ENCODE results near the gene LRRC37B.
"Not testable (repeated sequence)": the region's sequence is repeated elsewhere in the genome, so short reads cannot be mapped to it uniquely, and the experiment has no call there.

Gene LRRC37B

GRCh38 chr17:32033223-32033622 is 26.0 kb downstream of the LRRC37B start:
- TF ChIP-seq, protein P1, sequence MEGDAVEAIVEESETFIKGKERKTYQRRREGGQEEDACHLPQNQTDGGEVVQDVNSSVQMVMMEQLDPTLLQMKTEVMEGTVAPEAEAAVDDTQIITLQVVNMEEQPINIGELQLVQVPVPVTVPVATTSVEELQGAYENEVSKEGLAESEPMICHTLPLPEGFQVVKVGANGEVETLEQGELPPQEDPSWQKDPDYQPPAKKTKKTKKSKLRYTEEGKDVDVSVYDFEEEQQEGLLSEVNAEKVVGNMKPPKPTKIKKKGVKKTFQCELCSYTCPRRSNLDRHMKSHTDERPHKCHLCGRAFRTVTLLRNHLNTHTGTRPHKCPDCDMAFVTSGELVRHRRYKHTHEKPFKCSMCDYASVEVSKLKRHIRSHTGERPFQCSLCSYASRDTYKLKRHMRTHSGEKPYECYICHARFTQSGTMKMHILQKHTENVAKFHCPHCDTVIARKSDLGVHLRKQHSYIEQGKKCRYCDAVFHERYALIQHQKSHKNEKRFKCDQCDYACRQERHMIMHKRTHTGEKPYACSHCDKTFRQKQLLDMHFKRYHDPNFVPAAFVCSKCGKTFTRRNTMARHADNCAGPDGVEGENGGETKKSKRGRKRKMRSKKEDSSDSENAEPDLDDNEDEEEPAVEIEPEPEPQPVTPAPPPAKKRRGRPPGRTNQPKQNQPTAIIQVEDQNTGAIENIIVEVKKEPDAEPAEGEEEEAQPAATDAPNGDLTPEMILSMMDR (IDR thresholded peaks at IDR 0.05; ENCODE audit: low read depth, low read length, missing control alignments): no peak
- H3K4me3 ChIP-seq (ENCODE audit: low read depth, low read length): no peak overlapping the region
- no peak for DNase-seq (ENCODE audit: low read depth)

DNA sequence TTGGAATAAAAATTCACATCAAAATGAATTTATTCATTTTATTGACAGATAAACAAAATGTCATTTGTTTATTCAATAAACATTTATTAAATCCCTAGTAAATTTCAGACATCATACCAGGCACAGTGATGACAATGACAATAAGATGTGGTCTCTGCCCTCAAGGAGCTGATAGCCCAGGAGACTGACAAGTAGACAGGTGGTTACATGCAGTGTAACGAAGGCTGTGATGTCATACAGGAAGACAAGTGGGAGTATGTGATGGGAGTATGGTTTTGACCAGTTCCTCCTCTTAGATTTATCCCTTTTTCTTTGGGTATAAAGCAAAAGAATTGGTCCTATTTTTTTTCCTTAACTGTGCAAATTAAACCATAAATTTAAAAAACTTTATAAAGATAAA is 26.6 kb downstream of the LRRC37B start:
- H3K4me3 ChIP-seq (ENCODE audit: low read depth, low read length); DNase-seq (ENCODE audit: low read depth): not testable (repeated sequence)

GRCh38 chr17:32040246-32040645 is 33.1 kb downstream of the LRRC37B start:
- not testable (repeated sequence) for DNase-seq (ENCODE audit: low read depth); H3K4me3 ChIP-seq (ENCODE audit: low read depth, low read length)

- DNase-seq (ENCODE audit: low read depth); H3K4me3 ChIP-seq (ENCODE audit: low read depth, low read length): not testable (repeated sequence)
These were observed 34.2 kb downstream of the LRRC37B start for GRCh38 chr17:32041306-32041875.

GRCh38 chr17:32042266-32042665 is 35.1 kb downstream of the LRRC37B start:
- H3K4me3 ChIP-seq (ENCODE audit: low read depth, low read length); DNase-seq (ENCODE audit: low read depth): not testable (repeated sequence)

DNA sequence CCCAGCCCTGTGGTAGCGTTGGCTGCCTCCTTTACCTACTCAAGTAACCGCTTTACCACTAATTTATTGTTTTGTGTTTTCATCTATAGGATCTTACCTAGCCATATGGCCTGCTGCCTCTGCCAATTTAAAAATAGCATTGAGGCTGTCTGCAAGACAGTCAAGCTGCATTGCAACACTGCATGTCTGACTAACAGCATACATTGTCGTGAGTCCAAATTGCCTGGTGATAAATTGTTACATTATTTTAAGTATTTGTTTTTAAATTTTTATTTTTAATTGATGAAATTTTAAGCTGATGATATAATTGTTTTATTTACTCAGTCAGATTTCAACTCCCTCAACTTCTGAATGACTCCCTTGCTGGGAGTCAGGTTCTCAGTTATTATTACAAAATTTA is 38.4 kb downstream of the LRRC37B start:
- not testable (repeated sequence) for H3K4me3 ChIP-seq (ENCODE audit: low read depth, low read length); DNase-seq (ENCODE audit: low read depth)

DNA sequence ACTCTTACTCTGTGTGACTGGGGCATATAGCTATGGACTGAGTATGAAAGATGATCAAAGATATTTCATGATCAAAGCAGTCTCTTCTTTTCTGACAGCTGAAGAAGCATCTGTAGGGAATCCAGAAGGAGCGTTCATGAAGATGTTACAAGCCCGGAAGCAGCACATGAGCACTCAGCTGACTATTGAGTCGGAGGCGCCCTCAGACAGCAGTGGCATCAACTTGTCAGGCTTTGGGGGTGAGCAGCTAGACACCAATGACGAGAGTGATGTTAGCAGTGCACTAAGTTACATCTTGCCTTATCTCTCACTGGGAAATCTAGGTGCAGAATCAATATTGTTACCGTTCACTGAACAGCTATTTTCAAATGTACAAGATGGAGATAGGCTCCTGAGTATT is 40.5 kb downstream of the LRRC37B start:
- H3K4me3 ChIP-seq (ENCODE audit: low read depth, low read length); DNase-seq (ENCODE audit: low read depth): not testable (repeated sequence)

DNA sequence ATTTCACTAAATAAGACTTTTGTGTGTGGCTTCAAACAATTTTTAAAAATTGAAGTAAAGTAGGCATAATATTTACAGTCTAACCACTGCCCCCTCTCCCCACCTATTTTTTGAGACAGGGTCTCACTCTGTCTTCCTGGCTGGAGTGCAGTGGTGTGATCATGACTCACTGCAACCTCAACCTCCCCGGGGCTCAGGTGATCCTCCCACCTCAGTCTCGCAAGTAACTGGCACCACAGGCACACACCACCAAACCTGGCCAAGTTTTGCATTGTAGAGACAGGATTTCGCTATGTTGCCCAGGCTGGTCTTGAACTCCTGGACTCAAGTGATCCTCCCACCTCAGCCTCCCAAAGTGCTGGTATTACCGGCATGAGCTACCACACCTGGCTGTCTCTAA is 47.8 kb downstream of the LRRC37B start:
- DNase-seq (ENCODE audit: low read depth); H3K4me3 ChIP-seq (ENCODE audit: low read depth, low read length): not testable (repeated sequence)

DNA sequence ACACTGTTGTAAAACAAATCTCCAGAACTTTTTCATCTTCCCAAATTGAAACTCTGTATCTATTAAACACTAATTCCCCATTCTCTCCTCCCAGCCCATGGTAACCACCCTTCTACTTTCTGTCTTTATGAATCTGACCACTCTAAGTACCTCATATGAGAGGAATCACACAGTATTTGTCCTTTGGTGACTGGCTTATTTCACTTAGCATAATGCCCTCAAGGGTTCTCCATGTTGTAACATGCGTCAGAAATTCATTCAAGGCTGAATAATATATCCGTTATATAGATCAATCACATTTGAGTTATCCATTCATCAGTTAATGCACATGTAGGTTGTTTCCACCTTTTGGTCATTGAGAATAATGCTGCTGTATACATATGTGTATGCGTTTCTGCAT is 48.2 kb downstream of the LRRC37B start:
- not testable (repeated sequence) for DNase-seq (ENCODE audit: low read depth); H3K4me3 ChIP-seq (ENCODE audit: low read depth, low read length)

DNA sequence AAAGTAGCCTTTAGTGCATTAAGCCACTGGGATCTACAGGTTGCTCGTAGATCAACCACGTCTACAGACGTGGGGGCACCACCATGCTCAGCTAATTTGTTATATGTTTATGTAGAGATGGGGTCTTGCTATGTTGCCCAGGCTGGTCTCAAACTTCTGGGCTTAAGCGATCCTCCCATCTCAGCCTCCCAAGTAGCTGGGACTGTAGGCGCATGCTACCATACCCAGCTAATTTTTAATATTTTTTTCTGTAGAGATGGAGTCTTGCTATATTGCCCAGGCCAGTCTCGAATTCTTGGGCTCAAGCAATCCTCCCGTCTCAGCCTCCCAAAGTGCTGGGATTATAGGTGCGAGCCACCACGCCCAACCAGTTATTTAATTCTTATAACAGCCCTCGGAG is 49.3 kb downstream of the LRRC37B start:
- not testable (repeated sequence) for DNase-seq (ENCODE audit: low read depth); H3K4me3 ChIP-seq (ENCODE audit: low read depth, low read length)

DNA sequence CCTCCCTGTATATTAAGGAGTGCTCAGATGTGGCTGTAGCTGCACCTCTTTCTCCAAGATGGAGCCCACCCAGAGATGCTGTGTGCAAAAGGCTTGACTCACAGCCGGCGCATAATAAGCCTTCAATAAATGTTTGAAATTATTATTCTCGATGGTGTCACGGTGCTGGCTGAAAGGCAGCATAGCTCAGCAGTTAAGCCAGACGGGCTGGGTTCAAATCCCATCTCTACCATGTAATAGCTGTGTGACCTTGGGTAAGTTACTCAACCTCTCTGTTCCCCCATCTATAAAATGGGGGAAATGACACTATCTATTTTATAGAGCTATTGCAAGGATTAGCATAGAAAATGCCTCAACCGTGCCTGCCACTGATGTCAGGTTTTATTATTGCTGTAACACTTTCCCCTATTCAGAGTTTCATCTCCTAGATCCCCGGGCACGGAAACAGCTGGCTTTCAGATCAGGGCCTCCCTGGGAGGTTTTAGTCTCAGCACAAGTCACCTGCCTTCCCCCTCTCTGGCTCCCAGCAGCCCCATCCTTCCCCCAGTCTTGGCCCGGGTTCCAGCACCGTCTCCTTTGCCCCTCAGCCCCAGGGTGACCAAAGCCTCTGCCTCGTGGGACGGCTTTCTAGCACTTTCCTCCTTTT is 50.4 kb downstream of the LRRC37B start:
- DNase-seq (ENCODE audit: low read depth); H3K4me3 ChIP-seq (ENCODE audit: low read depth, low read length): not testable (repeated sequence)

DNA sequence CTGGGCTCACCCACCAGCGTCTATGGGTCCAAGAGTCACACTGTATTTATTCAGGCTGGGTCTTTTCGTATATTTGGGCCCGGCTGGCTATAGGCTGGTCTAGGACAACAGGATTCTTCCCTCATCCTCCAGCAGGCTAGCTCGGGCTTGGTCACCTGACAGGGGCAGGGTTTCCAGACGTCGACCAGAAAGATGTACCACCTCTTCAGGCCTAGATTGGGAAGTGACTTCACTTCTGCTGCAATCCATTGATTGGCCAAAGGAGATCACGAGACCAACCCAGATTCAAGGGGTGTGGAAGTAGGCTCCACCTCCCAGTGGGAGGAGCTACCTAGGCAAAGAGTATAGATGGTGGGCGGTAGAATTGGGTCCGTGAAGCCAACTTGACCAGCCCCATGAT is 53.5 kb downstream of the LRRC37B start:
- DNase-seq (ENCODE audit: low read depth); H3K4me3 ChIP-seq (ENCODE audit: low read depth, low read length): not testable (repeated sequence)

DNA sequence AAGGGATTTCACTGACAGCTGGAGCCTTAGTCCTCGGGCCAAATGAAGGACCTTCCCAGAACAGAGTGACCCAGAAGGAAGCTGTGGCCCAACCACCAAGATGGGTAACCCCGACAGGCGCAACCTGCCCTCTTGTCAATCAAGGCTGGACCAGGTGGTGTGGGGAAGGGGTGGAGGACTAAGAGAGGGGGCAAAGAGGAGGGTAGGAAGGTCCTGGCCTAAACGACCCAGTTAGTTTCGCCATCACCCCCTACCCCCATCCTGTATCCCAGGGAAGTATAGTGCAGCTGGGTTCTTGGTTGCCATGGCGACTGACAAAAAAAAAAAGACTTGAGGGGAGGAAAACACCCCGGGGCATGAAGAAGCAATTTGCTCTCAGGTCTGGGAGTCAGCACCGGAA is 54.7 kb downstream of the LRRC37B start:
- DNase-seq (ENCODE audit: low read depth); H3K4me3 ChIP-seq (ENCODE audit: low read depth, low read length): not testable (repeated sequence)

DNA sequence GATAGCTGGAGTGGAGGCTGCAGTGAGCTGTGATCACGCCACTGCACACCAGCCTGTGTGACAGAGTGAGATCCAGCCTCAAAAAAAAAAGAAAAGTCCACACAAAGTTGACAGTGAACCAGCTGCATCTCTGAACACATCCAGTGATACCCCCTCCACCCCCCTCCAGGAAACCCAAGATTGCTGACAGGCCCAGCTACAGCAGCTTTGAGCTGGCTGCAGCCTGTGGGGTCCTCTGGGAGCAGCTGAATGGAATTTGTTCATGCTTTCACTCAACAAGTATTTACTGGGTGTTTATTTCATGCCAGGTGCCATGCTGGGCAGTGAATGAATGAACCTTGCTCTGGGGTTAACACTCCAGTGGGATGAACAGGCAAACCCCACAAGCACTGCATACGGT is 56.9 kb downstream of the LRRC37B start:
- not testable (repeated sequence) for DNase-seq (ENCODE audit: low read depth)

DNA sequence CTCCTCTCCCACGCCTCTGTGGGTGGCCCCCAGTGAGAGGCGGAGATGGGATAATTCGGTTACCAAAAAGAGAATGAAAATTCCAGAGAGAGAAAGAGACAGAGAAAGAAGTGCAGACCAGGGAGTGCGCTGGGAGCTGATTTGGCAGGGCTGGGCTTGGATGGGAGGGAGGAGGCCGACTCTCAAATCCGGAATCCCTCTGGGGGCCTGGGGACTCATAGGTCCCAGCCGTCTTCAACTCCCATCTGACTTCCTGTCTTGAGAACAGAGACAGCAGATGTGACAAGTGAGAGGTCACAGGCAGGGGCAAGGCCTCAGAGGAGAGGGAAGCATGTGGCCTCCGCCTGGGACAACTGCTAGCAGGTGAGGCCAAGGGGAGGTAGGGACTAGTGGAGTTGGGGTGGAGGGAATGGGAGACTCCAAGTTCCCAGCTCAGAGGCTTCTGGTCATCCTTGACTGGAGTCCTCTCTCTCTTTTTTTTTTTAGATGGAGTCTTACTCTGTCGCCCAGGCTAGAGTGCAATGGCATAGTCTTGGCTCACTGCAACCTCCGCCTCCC is 59.0 kb downstream of the LRRC37B start:
- not testable (repeated sequence) for H3K4me3 ChIP-seq (ENCODE audit: low read depth, low read length); DNase-seq (ENCODE audit: low read depth)

More for the DNA sequence above, 56.9 kb downstream of the LRRC37B start:
- H3K4me3 ChIP-seq (ENCODE audit: low read depth, low read length): not testable (repeated sequence)

Measured in GM12864 (cell line).